DMS 273 treated with DMSO at 0.1 percent for 48 hours (cell line): ENCODE data around the gene SPEF2.

Source experiments
- DNase-seq: peaks from one replicate; lab custom pipeline; 2025; lab: John Stamatoyannopoulos, UW

SPEF2 gene

DNA sequence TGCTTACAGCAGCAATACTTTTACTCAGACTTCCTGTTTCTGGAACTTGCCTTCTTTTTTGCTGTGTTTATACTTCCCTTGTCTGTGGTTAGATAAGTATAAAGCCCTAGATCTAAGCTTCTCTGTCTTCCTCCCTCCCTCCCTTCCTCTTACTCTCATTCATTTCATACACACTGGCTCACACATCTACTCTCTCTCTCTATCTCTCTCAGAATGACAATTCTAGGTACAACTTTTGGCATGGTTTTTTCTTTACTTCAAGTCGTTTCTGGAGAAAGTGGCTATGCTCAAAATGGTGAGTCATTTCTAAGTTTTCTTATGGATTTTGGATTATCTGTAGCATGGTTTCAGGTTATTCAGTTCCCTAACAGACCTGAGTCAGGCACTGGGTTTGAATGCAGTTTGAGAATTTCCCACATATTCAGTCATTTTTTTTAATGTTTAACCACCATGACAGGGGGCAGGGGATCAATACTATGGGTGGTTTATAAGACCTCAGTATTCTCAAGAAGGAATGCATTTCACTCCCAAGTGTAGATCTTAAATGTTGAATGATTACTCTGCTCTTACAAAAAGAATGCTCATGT lies 239.2 kb downstream of the SPEF2 start, which contains the start of gene IL7R:
IL7R (plus strand) TSS at position 127 of the 587 bp plus-strand sequence; CDS start at position 214, 87 bp downstream.
- DNase-seq = no peak

DNA sequence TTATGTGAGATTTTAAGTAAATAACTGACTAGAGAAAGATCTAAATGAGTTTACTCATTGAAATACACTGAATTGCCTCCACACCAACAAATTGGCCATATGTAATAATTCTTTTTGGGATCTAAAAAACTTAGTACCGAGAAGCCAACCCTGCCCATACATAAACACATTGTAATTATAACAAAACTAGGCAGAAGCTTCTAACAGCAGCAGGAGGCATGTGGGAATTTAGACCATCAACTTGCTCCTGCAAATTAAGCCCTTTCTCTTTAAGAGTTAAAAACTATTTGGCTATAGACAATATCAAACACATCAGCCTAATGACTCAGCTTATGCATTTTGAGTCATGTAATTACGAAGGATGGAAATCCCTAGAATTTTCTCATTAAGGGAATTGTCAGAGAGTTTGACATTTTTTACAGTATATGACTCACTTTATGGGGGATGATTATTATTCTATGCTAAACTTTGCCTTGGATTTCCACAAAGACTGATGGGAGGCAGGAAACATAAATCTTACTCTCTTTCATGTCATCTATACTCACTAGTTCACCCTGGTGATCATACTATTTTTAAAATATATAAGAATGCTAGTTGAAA lies 240.0 kb downstream of the SPEF2 start:
- DNase-seq = no peak

GRCh38 chr5:35859101-35859661 lies 241.5 kb downstream of the SPEF2 start:
- DNase-seq = no peak

DNA sequence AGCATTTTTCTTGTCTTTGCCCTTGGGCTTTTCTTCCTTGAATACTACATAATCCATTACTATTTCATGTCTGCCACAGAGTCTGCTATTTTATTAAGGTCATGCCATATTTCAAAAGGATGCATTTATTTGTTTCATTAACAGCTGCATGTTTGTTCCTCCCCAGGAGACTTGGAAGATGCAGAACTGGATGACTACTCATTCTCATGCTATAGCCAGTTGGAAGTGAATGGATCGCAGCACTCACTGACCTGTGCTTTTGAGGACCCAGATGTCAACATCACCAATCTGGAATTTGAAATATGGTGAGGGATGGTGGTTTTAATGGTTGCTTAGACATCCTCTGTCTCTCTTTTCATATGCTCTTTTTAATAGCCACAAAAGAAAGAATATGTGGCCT lies 243.0 kb downstream of the SPEF2 start:
- no peak for DNase-seq

DNA sequence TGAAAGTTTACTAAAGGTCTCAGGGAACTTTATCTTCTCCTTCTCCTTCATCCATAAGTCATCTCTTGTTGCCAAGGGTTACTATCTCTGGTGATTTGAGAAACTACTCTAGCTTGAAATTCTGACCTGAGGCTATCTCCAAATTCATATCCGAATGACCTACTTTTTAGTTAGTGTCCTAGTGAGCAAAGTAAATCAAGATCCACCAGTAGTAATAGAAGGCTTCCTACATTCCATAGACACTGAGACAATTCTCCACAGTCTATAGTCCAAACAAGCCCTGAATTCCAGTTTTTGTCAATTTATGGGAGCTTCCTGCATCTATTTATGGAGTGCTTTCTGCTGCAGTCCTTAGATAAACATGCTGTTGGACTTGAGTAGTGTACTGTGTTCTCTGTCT lies 244.1 kb downstream of the SPEF2 start:
- DNase-seq = no peak

- DNase-seq = no peak
These were observed 244.5 kb downstream of the SPEF2 start for GRCh38 chr5:35862126-35862525.

DNA sequence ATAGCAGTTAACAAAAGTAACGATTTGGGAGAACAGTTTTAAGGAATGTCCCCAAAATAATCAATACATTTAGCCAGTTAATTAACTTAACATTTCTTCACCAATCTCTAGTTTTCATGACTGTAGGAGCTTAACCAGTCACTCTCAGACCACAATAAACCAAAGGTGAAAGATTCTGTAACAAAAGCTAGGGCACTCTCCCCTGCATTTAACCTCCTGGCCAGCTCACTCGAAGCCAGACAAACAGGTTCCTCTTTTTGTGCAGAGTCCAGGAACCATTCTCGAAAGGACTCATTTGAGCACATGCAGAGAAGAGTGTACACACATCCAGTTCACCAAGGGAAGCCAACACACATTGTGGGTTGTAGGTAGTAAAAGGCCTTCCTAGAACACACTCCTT lies 245.5 kb downstream of the SPEF2 start:
- no peak for DNase-seq
